ENCODE data around the gene ZFYVE1. TPM values are rescaled to one million over a fixed set of nuclear protein-coding genes. Genes with fewer than 3 reads are reported as not detected.

The ZFYVE1 gene
- total and polyA plus RNA-seq, 2 experiments from 2014 or later, result 15.6 to 18.3 TPM

GRCh38 chr14:72982146-72982708, 44.7 kb downstream of the ZFYVE1 start:
- Histone ChIP-seq H3K36me3 (ENCODE audit: low read depth) (peaks cover 39% of the 10 kb centered on the region), H3K4me3 (no peak overlapping the region), H4K20me1 (ENCODE audit: insufficient read depth) (no peaks in the 10 kb centered on the region), H3K79me2 (ENCODE audit: insufficient read depth) (0 out of 2 replicates have a peak, but pooled peaks cover 4% of the 10 kb centered on the region), H2AFZ (no peak overlapping the region), H3K9me2 (ENCODE audit: insufficient read depth) (no peaks in the 10 kb centered on the region), H3K9me3 (ENCODE audit: low read depth) (no peaks in the 10 kb centered on the region), H3K27me3 (replicated peaks; ENCODE audit: insufficient read depth) (no peaks in the 10 kb centered on the region), H3K27ac (no peak overlapping the region), H3K9ac (no peak overlapping the region), H3F3A (ENCODE audit: insufficient read depth) (no peaks in the 10 kb centered on the region), H3K4me1 (ENCODE audit: insufficient read depth) (no peaks in the 10 kb centered on the region), H3K4me2 (ENCODE audit: unreplicated experiment) (no peak overlapping the region)
- in situ Hi-C loops (cut with MboI), result no loop called here
- no peak for TF ChIP-seq EZH2 (IDR thresholded peaks at IDR 0.05; ENCODE audit: insufficient read depth, poor library complexity, severe bottlenecking)
- no peak for TF ChIP-seq EZH2phosphoT487 (IDR thresholded peaks at IDR 0.05; ENCODE audit: insufficient read depth, low read depth)
- 86 to 89% methylated on average over 3 of the region's 3 CpGs for WGBS, 2 experiments (ENCODE audit: low coverage in 1 of 2, low lambda C conversion rate in 2 of 2, missing lambda C conversion rate in 2 of 2)
- no peak for DNase-seq

DNA sequence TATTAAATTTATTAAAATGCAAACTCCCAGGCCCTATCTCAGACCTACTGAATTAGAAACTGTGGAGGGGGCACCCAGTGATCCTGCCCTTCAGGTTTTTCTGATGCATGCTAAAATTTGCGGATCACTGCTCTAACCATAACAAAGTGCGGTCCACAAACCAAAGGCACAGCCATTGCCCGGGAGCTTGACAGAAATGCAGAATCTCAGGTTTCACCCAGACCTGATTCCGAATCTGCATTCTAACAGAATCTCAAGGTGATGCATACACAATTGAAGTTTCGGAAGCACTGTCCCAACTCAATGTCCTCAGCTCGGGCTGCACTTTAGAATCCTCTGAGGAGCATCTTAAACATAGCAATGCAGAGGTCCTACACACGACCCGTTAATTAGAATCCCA, 46.0 kb downstream of the ZFYVE1 start:
- no peaks in the 10 kb centered on the region for H4K20me1 ChIP-seq (ENCODE audit: insufficient read depth)
- DNase-seq, result no peak
- 0 out of 2 replicates have a peak, but pooled peaks cover 4% of the 10 kb centered on the region for H3K79me2 ChIP-seq (ENCODE audit: insufficient read depth)
- peaks cover 41% of the 10 kb centered on the region for H3K36me3 ChIP-seq (ENCODE audit: low read depth)
- H2AFZ ChIP-seq, result no peak overlapping the region
- TF ChIP-seq EZH2phosphoT487 (IDR thresholded peaks at IDR 0.05; ENCODE audit: insufficient read depth, low read depth), result no peak
- TF ChIP-seq EZH2 (IDR thresholded peaks at IDR 0.05; ENCODE audit: insufficient read depth, poor library complexity, severe bottlenecking), result no peak
- H3K4me3 ChIP-seq, result no peak overlapping the region
- in situ Hi-C loops (cut with MboI), result no loop called here
- H3K27ac ChIP-seq, result no peak overlapping the region
- 95 to 98% methylated on average over 8 of the region's 8 CpGs for WGBS, 2 experiments (ENCODE audit: low coverage in 1 of 2, low lambda C conversion rate in 2 of 2, missing lambda C conversion rate in 2 of 2)
- no peaks in the 10 kb centered on the region for H3K27me3 ChIP-seq (replicated peaks; ENCODE audit: insufficient read depth)
- no peak overlapping the region for H3K4me2 ChIP-seq (ENCODE audit: unreplicated experiment)
- no peak overlapping the region for H3K9ac ChIP-seq
- no peaks in the 10 kb centered on the region for H3K4me1 ChIP-seq (ENCODE audit: insufficient read depth)
- no peaks in the 10 kb centered on the region for H3F3A ChIP-seq (ENCODE audit: insufficient read depth)
- no peaks in the 10 kb centered on the region for H3K9me2 ChIP-seq (ENCODE audit: insufficient read depth)
- no peaks in the 10 kb centered on the region for H3K9me3 ChIP-seq (ENCODE audit: low read depth)

DNA sequence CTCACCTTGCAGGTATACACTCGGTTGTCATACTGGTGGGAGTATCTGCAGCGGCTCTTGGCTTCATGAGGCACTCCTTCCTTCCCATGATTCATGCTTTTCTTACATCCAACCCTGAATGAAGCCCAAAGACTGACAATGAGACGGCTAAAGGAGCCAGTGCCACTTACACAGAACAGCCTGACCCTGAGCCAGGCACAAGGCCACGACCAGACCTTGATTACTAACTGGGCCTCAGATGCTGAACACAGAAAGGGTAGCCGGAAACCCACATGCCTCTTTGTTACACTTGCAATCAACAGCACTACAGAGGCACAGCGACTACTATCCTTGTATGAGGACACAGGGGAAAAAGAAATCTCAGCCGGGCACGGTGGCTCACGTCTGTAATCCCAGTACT, 48.0 kb downstream of the ZFYVE1 start:
- in situ Hi-C loops (cut with MboI), result no loop called here
- no peaks in the 10 kb centered on the region for H3K4me1 ChIP-seq (ENCODE audit: insufficient read depth)
- no peaks in the 10 kb centered on the region for H3K27me3 ChIP-seq (replicated peaks; ENCODE audit: insufficient read depth)
- WGBS, 2 experiments (ENCODE audit: low coverage in 1 of 2, low lambda C conversion rate in 2 of 2, missing lambda C conversion rate in 2 of 2), result 73 to 78% methylated on average over 9 of the region's 9 CpGs
- no peak overlapping the region for H3K27ac ChIP-seq
- H2AFZ ChIP-seq, result no peak overlapping the region
- peaks cover 52% of the 10 kb centered on the region for H3K36me3 ChIP-seq (ENCODE audit: low read depth)
- H3F3A ChIP-seq (ENCODE audit: insufficient read depth), result no peaks in the 10 kb centered on the region
- no peaks in the 10 kb centered on the region for H3K9me3 ChIP-seq (ENCODE audit: low read depth)
- TF ChIP-seq EZH2 (IDR thresholded peaks at IDR 0.05; ENCODE audit: insufficient read depth, poor library complexity, severe bottlenecking) (no peak), EZH2phosphoT487 (IDR thresholded peaks at IDR 0.05; ENCODE audit: insufficient read depth, low read depth) (no peak)
- H3K9ac ChIP-seq, result no peak overlapping the region
- H3K79me2 ChIP-seq (ENCODE audit: insufficient read depth), result 0 out of 2 replicates have a peak, but pooled peaks cover 3% of the 10 kb centered on the region
- no peaks in the 10 kb centered on the region for H3K9me2 ChIP-seq (ENCODE audit: insufficient read depth)
- H3K4me2 ChIP-seq (ENCODE audit: unreplicated experiment), result no peak overlapping the region
- no peak for DNase-seq
- no peaks in the 10 kb centered on the region for H4K20me1 ChIP-seq (ENCODE audit: insufficient read depth)
- no peak overlapping the region for H3K4me3 ChIP-seq

GRCh38 chr14:72975770-72976169, 51.1 kb downstream of the ZFYVE1 start:
- no peaks in the 10 kb centered on the region for H3K4me1 ChIP-seq (ENCODE audit: insufficient read depth)
- H3K9ac ChIP-seq, result no peak overlapping the region
- H3K79me2 ChIP-seq (ENCODE audit: insufficient read depth), result no peaks in the 10 kb centered on the region
- in situ Hi-C loops (cut with MboI), result no loop called here
- no peaks in the 10 kb centered on the region for H3K27me3 ChIP-seq (replicated peaks; ENCODE audit: insufficient read depth)
- 94 to 98% methylated on average over 4 of the region's 4 CpGs for WGBS, 2 experiments (ENCODE audit: low coverage in 1 of 2, low lambda C conversion rate in 2 of 2, missing lambda C conversion rate in 2 of 2)
- no peaks in the 10 kb centered on the region for H3K9me3 ChIP-seq (ENCODE audit: low read depth)
- TF ChIP-seq EZH2phosphoT487 (IDR thresholded peaks at IDR 0.05; ENCODE audit: insufficient read depth, low read depth), result no peak
- peak; percentile 16 for DNase-seq
- H3K4me2 ChIP-seq (ENCODE audit: unreplicated experiment), result no peak overlapping the region
- H2AFZ ChIP-seq, result no peak overlapping the region
- no peak overlapping the region for H3K4me3 ChIP-seq
- H4K20me1 ChIP-seq (ENCODE audit: insufficient read depth), result no peaks in the 10 kb centered on the region
- H3F3A ChIP-seq (ENCODE audit: insufficient read depth), result no peaks in the 10 kb centered on the region
- H3K27ac ChIP-seq, result no peak overlapping the region
- H3K9me2 ChIP-seq (ENCODE audit: insufficient read depth), result no peaks in the 10 kb centered on the region
- H3K36me3 ChIP-seq (ENCODE audit: low read depth), result peaks cover 60% of the 10 kb centered on the region

DNA sequence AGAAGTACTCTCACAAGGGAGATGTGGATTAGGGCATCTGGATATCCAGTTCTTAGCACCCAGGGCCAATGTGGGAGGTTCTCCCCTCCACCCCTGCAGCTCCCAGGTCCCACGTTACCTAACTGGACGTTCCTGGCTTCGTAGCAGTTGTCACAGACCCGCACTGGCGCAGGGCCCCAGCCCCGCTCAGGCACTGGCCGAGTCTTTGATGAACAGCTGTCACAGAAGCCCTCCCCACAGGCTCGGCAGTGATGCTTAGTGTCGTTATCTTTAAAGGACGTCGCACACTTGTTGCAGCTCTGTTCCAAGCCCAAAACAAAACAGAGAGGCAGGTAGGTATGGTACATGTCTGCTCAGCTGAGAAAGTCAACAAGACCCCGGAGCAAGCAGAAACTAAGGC, 52.2 kb downstream of the ZFYVE1 start:
- in situ Hi-C loops (cut with MboI), result no loop called here
- Histone ChIP-seq H4K20me1 (ENCODE audit: insufficient read depth) (no peaks in the 10 kb centered on the region), H2AFZ (no peak overlapping the region), H3K9me2 (ENCODE audit: insufficient read depth) (no peaks in the 10 kb centered on the region), H3K4me3 (no peak overlapping the region), H3K4me1 (ENCODE audit: insufficient read depth) (no peaks in the 10 kb centered on the region), H3K9me3 (ENCODE audit: low read depth) (no peaks in the 10 kb centered on the region), H3K36me3 (ENCODE audit: low read depth) (peaks cover 56% of the 10 kb centered on the region), H3F3A (ENCODE audit: insufficient read depth) (no peaks in the 10 kb centered on the region), H3K27ac (no peak overlapping the region), H3K27me3 (replicated peaks; ENCODE audit: insufficient read depth) (no peaks in the 10 kb centered on the region), H3K79me2 (ENCODE audit: insufficient read depth) (no peaks in the 10 kb centered on the region), H3K4me2 (ENCODE audit: unreplicated experiment) (no peak overlapping the region), H3K9ac (no peak overlapping the region)
- 87 to 89% methylated on average over 12 of the region's 12 CpGs for WGBS, 2 experiments (ENCODE audit: low coverage in 1 of 2, low lambda C conversion rate in 2 of 2, missing lambda C conversion rate in 2 of 2)
- TF ChIP-seq EZH2 (IDR thresholded peaks at IDR 0.05; ENCODE audit: insufficient read depth, poor library complexity, severe bottlenecking), result no peak
- TF ChIP-seq EZH2phosphoT487 (IDR thresholded peaks at IDR 0.05; ENCODE audit: insufficient read depth, low read depth), result no peak
- no peak for DNase-seq
